ENCODE results near the gene VPS13C.
A peak's percentile ranks its signal among the peaks of the same experiment; 100 is the strongest.

Gene VPS13C

DNA sequence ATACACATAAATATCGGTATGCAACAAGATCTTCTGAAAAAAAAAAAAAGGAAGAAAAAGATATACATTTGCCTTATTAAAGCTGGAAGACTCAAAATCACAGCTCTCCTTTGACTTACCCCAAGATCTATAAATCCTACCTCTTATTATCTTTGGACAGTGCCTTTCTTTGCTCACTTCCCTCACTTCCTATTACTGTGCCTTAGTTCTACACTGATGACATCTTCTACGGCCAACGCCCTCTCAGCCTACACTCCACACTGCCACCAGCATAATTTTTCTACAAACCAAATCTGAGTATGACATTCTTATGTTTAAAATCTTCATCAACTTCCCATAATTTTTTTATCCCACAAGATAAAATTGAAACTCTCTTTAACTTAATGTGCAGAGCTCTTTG is 137.1 kb downstream of the VPS13C start:
- TF ChIP-seq, protein P1, sequence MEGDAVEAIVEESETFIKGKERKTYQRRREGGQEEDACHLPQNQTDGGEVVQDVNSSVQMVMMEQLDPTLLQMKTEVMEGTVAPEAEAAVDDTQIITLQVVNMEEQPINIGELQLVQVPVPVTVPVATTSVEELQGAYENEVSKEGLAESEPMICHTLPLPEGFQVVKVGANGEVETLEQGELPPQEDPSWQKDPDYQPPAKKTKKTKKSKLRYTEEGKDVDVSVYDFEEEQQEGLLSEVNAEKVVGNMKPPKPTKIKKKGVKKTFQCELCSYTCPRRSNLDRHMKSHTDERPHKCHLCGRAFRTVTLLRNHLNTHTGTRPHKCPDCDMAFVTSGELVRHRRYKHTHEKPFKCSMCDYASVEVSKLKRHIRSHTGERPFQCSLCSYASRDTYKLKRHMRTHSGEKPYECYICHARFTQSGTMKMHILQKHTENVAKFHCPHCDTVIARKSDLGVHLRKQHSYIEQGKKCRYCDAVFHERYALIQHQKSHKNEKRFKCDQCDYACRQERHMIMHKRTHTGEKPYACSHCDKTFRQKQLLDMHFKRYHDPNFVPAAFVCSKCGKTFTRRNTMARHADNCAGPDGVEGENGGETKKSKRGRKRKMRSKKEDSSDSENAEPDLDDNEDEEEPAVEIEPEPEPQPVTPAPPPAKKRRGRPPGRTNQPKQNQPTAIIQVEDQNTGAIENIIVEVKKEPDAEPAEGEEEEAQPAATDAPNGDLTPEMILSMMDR (IDR thresholded peaks at IDR 0.05; ENCODE audit: low read depth, low read length), result no peak
- H3K4me3 ChIP-seq (ENCODE audit: low read depth, low read length), result no peak overlapping the region
- in situ Hi-C loops (cut with HindIII; ENCODE audit: low sequenced_read_pairs), result no loop called here
- DNase-seq (ENCODE audit: low read depth, low spot score), result no peak

DNA sequence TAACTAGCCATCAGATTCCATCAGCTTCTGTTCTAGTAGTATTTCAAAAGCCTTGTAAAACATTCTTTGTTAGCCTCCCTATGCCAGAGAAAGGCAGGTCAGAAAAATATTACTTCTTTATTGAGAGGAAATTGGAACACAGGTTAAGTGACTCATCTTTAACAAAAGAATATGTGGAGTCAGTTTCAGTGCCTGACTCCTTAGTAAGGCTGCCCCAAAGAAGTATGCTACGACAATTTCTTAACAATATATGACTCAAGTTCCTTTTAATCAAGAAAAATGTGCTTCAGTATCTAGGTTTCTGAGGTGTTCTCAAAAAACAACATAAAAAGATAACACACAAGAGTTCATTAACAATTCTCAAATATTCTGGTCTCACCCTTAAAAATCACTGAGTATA is 139.2 kb downstream of the VPS13C start:
- in situ Hi-C loops (cut with HindIII; ENCODE audit: low sequenced_read_pairs), result no loop called here
- no peak overlapping the region for H3K4me3 ChIP-seq (ENCODE audit: low read depth, low read length)
- TF ChIP-seq, protein P1 (IDR thresholded peaks at IDR 0.05; ENCODE audit: low read depth, low read length), result no peak
- DNase-seq (ENCODE audit: low read depth, low spot score), result no peak

DNA sequence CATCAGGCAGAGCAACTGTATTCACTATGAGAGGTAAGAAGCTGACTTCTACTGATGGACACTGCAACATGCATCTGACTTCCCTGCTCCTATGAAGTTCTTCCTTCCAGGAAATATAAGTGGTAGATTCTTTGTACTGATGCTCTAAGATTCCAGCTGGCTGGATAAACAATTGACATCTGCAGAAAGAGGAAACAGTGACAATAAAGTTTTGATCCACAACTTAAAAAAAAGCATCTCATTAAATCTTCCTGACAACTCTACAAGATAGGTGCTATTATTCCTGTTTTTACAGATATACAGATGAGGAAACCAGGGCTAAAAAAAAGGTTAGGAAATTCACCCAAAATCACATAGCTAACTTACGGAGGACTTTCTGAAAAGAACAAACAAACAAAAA is 142.8 kb downstream of the VPS13C start:
- DNase-seq (ENCODE audit: low read depth, low spot score), result no peak
- no peak overlapping the region for H3K4me3 ChIP-seq (ENCODE audit: low read depth, low read length)
- in situ Hi-C loops (cut with HindIII; ENCODE audit: low sequenced_read_pairs), result no loop called here
- TF ChIP-seq, protein P1 (IDR thresholded peaks at IDR 0.05; ENCODE audit: low read depth, low read length), result no peak

DNA sequence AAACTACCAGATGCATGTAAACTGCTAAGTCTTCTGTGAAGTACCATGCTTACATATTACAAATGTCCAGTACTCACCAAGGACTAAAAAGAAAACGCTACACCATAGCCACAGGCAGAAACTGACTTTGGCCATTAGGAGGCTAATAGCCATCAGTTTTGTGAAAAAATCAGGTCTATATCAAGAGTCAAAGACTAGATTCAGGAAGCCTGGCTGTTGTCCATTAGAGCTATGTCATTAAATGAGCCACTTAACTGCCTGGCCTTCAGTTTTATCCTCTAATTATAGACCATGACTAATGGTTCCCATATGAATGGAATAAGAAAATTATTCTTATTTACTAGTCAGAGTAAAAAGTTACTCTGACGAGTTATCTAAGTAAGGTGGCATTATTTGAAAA is 144.1 kb downstream of the VPS13C start:
- no peak overlapping the region for H3K4me3 ChIP-seq (ENCODE audit: low read depth, low read length)
- TF ChIP-seq, protein P1 (IDR thresholded peaks at IDR 0.05; ENCODE audit: low read depth, low read length), result no peak
- in situ Hi-C loops (cut with HindIII; ENCODE audit: low sequenced_read_pairs), result no loop called here
- peak; percentile 69 for DNase-seq (ENCODE audit: low read depth, low spot score)

DNA sequence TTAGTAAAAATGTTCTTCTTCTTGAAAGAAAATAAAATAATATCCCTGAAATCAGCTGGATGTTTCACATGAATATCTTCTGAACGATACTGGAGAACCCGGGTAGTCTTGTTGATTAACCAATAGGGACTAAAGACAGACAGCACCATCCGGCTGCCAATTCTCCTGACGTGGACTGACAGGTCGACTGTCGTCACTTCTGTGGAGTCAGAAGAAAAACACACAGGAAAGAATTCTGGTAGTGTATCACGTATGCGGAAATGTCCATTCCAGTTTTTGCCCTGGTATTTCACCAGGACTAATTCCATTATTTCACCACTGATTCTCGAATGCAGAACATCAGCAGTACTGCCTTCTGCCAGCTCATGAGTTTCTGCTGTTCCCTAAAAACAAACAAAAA is 144.6 kb downstream of the VPS13C start:
- TF ChIP-seq, protein P1 (IDR thresholded peaks at IDR 0.05; ENCODE audit: low read depth, low read length), result no peak
- no peak overlapping the region for H3K4me3 ChIP-seq (ENCODE audit: low read depth, low read length)
- no peak for DNase-seq (ENCODE audit: low read depth, low spot score)
- in situ Hi-C loops (cut with HindIII; ENCODE audit: low sequenced_read_pairs), result no loop called here

DNA sequence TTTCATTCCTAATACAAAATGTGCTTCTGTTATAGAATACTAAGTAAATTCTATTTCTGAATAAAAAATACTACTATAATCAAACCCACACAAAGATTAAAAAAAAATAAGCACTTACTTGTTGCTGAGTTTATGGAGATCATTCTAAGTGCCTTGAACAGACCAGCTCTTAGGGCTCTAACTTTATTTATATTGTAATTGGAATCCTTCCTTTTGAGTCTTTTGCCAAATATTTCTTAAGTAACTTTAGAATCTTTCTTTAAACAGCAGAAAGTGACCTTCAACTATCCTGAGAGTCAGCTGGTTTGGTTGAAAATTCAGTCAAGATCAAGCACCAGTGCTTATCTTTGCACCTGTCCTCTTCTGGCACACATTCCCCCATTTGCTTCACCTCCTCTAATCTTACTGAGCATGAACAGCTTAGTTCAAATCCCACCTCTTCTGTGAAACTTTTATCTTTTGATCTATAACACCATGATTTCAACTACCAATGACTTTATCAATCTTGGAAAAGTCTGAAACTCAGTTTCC is 149.3 kb downstream of the VPS13C start:
- no peak overlapping the region for H3K4me3 ChIP-seq (ENCODE audit: low read depth, low read length)
- TF ChIP-seq, protein P1 (IDR thresholded peaks at IDR 0.05; ENCODE audit: low read depth, low read length), result no peak
- DNase-seq (ENCODE audit: low read depth, low spot score), result peak; percentile 26
- in situ Hi-C loops (cut with HindIII; ENCODE audit: low sequenced_read_pairs), result no loop called here

DNA sequence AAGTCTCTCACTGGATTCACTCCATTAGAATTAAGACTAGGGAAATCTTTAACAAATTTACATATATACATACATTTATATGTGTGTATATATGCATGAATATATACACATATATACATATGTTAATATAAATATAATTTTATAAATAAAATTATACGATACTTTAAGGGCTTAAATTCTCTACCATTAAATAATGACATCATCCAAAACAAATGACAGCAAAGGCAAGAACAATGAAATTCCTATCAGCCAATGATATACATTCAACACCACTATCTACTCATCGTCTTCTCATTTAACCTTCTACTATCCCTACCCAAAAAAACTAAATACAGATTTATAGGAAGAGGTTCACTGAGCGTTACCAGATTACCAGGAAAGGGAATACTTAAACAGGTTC is 152.0 kb downstream of the VPS13C start:
- DNase-seq (ENCODE audit: low read depth, low spot score), result no peak
- TF ChIP-seq, protein P1 (IDR thresholded peaks at IDR 0.05; ENCODE audit: low read depth, low read length), result no peak
- in situ Hi-C loops (cut with HindIII; ENCODE audit: low sequenced_read_pairs), result no loop called here
- H3K4me3 ChIP-seq (ENCODE audit: low read depth, low read length), result no peak overlapping the region
